RPMI8226 (cell line): Measurements from ENCODE around the gene GBF1.
"Not testable (repeated sequence)": the region's sequence is repeated elsewhere in the genome, so short reads cannot be mapped to it uniquely, and the experiment has no call there.

Experiments
- DNase-seq: peaks from one replicate; pipeline ENCODE4 v3.0.0-alpha.2; 2015

Gene GBF1

DNA sequence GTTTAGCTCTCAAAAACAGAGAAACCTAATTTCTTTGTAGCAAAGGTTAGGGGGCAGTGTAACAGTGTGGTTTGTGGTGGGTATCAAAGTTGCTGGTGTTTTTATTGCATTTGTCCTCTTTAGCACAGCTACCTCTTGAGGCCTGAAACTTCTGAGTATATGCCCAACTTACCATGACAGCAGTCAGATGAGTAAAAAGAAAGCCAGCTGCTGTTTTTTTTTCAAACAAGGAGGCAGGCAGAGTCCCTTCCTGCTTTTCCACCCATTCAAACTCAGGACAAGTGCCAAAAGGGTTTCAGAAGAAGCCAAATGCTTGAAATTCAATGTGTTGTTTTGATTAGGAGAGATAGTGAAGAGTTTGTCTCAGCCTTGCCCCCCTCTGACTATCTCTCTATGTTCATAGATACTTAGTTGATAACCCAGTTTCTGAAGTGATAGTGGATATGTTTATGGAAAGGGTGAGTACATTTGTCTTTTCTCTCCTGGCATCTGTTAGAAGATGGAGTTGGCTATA is 23.1 kb downstream of the GBF1 start:
- no peak for DNase-seq

DNA sequence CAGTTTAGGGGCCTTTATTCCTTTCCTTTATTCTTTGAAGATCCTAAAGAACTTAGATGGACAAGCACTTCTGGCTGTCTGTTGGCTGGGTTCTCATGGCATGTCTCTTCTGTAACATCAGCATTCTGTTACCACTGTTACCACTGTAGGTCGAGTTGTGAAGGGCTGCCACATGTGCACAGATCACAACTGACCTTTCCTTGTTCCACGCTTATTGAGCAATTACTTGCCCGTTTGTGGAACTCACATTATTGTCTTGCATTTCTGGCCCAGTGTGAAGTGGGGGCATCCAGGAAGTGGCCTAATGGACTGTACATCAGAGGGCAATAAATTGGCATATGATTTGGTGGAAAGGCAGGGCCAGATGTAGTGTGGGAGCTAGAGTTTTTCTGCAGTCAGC is 23.7 kb downstream of the GBF1 start:
- DNase-seq, result no peak

DNA sequence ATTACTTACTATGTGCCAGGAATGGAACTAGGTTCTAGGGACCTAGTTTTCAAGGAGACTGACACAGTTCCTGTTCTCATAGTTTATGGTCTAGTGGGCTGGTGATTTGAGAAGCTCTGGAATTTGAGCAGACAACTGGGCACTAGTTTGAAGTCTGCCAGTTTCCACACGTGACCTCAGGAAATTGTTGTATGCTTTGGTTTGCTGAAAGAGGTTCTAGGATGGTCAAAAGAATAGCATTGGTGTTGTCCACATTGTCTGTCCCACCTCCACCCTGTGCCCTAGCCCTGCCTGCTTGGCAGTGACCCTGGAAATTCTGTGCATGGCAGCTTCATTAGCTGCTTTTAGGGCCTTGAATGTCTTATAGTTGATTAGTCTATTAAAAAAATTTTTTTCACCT is 28.7 kb downstream of the GBF1 start:
- DNase-seq, result no peak

DNA sequence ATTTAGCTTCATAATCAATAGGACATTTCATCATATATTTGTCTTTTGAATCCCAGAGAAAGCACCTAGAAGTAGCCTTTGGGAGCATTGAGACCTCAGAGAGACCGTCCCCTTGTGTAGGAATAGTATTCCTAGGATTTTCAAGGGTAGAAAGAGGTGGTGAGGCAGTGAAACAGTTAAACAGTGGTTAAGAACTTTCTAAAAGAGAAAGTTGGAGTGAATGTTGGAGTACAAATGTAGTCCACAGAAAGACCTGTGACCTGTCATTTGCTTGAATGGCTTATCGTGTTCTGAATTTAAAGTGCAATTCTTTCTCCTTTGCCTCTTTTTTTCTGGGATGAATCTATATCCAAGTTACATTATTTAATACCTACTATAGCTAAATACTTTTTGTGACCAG is 30.0 kb downstream of the GBF1 start:
- DNase-seq, result no peak

DNA sequence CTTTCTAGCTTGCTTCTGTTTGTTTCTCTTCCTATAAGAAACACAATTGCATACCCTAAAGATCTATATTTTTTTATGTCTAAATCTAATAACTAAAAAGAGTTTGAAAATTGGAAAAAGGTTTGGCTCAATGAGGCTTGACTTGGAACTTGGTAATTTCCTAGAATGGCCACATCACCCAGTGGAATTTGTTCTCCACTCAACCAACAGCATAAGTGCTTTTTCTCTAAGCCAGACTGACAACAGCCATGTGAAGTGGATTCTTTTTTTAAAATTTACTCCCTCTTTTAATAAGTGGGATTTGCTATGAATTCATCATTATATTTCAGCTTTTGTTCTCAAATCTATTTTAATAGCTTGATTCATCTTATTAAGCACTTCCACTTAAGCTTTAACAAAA is 33.8 kb downstream of the GBF1 start:
- DNase-seq, result no peak

DNA sequence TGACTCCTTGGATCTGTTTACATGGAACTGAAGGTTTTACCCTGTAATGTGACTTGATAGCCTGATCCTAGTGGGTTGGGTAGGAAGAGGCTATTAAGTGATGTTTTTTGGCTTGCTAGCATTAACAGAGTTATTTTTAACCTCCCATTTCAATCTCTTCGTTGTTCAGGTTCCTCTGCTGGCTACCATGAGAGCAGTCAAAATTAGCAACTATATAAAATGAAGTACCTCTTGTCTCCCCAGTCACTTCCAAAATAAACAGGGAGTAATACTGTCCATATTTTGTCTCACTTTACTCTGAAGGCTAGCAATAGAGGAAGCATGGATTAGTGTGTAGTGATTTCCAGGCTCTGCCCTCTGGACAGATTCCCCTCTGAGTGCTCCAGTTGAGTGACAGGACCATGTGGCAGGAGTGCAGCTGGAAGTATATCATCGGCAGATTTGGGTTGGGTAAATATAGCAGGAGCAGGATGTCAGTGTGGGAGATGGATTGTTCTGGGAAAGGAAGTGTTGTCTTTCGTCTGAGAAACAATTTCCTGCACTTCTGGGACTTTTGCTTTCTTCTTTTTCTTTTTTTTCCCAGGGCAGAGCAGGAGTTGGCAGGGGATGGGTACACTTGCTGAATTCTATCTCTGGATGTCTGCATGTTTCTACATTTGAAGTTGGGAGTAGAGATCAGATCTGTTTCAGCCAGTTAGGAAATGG is 35.2 kb downstream of the GBF1 start:
- no peak for DNase-seq

DNA sequence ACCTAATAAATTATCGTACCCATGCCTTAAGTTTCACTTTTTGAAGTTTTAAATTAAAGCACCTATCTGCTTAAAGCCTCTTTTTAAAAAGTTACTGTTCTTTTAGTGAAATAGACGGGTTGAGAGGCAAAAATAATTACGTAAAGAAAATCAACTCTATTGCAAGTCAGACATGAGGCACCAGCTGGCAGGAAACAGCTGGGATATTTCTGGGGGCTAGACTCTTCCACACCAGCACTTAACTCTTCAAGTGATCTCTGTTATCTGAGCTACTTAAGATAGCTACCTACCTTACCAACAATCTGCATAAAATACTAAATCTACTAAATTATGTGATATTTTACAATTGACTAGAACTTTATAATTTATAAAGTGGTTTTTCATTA is 35.8 kb downstream of the GBF1 start:
- DNase-seq, result no peak

DNA sequence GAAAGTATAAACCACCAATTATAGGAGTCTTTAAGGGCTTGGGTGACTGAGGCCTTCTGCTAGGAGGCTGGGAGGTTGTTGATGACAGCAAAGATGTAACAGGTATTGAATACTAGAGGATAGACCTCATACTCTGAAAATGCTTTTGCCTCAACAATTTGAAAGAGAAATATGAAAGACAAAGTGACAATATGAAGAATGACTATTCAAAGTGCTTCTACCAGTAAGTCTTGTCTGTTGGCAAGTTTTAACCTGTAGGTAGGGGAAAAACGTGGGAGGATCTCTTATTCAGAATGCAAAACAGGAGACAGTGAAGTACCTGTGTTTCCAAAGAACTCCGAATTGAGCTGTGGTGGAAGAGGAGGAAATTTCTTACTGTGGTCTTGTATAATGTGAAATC is 38.2 kb downstream of the GBF1 start:
- no peak for DNase-seq

DNA sequence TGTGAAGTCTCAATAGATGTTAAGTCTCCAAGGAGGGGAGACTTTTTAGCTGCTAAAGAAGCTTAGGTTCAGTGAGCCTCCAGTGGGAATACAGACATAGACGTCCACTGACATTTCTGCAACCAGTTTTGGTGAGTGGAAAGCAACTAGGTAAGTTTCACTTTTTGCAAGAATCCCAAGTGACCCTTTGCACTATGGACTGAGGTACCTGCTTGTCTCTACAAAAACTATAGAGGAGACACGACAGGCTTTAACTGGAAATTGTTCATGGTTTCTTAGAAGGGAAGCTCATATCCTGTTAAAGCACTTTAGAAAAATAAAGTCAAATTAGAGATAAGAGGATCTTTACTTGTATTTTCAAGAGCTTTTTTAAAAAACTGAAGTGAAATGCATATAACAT is 38.6 kb downstream of the GBF1 start:
- DNase-seq, result no peak

DNA sequence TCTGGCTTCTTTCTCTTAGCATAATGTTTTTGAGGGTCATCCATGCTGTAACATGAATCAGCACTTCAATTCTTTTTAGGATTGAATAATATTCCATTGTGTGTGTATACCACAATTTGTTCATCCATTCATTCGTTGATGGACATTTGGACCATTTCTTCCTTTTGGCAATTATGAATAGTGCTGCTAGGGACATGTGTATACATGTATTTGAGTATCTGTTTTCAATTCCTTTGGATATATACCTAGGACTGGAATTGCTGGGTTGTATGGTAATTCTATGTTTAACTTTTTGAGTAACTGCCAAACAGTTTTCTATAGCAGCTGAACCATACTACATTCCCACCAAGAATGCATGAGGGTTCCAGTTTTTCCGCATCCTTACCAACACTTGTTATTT is 39.2 kb downstream of the GBF1 start:
- no peak for DNase-seq

DNA sequence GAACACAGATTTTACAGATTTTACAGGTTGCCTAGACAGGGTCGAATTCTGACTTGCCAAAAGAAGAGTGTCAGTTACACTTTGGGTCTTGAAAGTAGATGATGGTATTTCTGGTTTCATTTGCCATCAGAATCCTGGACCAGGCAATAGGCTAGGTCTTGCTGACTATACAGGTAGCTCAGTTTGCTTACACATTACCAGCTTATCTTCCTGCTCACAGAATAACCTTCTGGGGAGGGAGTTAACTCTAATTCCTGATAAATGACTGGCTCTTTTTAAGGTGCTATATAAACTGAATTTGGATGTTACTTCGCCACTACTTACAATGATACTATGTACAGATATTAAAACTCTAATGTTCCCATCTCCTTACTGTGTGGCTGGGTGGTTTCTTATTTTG is 39.8 kb downstream of the GBF1 start:
- no peak for DNase-seq

DNA sequence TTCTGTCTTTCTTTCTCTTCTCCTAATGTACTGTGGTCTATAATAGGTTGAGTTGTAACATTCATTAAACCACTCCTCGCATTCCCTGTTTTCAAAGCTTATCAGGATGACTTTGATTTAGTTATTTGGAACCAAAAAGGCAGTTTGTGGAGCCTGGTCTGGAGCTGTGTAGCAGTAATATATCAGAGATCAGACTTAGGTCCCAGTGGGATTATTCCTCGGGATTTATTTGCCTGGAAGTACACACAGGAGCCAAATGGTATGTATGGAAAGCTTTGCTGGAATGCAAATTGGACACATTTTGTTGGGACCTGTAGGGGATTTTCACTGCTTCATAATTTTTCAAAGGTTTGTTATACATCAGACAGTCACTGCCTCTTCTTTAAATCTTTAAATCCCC is 40.9 kb downstream of the GBF1 start:
- DNase-seq, result no peak

DNA sequence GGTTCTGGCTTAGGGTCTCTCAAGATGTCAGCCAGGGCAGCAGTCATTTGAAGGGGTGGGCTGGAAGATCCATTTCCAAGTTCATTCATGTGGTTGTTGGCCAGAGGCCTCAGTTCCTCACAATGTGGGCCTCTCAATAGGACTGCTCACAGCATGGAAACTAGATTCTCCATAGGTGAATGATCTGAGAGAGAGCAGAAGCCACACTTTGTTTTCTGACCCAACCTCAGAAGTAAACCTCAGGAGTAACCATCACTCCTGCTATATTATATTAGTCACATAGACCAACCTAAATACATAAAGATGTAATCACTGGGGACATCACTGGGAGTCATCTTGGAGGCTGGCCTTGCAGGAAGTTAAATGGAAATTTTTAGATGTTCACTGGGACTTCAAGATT is 42.2 kb downstream of the GBF1 start:
- no peak for DNase-seq

DNA sequence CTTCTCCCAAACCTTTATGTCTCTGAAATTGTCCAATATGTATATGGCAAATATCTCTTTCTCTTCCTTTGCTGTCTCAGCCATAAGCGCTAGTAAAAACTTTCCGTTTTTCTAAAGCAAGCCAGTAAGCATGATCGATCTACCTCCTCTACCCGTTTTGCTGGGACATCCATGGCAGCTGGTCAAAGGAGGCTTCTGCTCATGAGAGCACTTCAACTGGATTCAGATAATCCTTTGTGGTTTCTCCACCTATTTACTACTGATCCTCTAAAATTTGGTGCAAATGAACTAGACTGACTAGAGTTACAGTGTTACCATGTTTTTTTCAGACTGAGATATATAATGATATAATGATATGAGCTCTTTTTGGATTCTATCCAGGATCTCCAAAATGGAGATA is 42.7 kb downstream of the GBF1 start:
- DNase-seq, result no peak

DNA sequence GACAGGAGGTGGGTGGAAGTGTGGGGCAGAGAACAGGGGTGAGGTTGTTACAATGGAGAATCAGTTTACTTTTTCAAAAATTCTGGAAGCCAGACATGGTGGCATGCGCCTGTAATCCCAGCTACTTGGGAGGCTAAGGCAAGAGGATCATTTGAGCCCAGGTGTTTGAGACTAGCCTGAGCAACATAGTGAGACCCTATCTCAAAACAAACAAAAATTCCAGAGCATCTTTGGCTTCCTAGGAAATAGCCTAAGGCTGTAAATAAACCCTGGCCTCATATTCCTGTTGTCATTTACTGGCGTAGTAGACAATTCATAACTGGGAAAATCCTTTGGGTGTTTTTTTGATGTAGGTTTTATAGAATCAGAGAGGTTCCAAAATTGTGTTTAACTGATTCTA is 44.0 kb downstream of the GBF1 start:
- no peak for DNase-seq

DNA sequence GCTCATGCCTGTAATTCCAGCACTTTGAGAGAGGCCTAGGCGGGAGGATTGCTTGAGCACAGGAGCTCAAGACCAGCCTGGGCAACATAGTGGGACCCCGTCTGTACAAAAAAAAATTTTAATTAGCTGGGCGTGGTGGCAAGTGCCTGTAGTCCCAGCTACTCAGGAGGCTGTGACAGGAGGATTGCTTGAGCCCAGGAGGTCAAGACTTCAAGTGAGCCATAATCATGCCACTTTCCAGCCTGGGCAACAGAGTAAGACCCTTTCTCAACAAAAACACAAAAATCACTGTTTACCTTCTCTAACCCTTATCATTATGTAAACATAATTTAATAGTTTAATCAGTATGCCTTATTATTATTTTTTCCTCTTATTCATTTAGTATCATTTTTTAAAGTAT is 44.5 kb downstream of the GBF1 start:
- DNase-seq, result no peak

DNA sequence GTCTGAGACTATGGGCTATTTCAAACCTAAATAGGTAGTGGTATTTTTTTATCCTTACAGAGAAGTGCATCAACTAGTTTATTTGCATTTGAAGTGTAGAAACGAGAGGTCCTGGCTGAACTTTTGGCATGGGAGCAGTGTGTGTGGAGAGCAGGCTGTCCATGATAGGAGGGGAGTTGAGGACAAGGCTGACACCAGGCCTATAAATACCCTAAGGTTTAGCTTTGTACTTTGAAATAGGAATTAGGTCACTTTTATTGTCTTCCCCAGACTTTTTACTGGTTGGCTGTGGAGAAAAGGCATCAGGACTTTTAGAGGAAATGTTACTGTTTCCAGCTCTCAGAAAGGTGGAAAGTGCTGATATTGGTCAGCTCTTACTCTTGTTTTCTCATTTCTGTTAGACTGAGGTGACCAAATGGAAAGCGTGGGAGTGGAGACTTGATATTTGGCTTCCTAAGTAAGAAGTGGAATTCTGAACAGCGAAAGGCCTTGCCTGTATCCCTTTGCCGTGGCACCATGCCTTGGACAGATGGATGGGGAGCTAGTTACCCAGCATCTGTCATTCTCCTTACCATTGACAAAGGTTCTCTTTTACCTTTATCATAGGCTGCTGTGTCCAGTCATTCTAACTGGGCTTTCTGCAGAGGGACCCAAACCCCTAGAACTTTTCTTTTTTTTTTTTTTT is 46.0 kb downstream of the GBF1 start:
- DNase-seq, result no peak

DNA sequence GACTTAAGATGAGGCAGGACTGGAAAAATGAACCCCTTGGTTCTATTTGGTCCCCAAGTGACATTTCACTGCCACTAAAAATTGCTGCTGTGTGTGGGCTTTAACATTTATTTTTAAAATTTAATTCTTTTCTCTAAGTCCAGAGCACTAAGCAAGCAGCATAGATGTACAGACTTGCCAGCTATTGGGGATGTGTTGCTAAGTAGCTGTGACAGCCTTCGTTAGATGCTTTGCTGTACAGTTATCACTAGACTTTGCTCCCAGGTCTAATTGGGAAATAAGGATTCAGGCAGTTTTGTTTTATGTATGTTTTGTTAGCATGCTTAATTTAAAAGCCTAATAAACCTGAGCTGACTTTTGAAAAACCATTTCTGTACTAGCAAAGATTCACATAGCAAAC is 51.8 kb downstream of the GBF1 start:
- no peak for DNase-seq

DNA sequence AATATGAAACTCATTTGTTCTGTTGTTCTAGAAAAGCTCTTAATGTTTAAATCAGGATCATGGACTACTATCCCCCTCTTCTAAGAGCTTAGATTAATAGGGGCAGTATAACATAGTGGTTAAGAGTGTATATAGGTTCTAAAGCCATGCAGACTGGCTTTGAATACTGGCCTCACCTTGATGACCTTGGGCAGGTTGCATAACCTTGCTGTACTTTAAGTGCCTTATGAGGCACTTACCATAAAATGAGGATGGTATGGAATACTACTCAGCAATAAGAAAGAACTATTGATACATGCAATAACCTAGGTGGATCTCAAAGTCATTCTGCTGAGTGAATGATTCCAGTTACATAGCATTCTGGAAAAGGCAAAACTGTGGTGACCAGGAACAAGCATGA is 53.6 kb downstream of the GBF1 start:
- no peak for DNase-seq

DNA sequence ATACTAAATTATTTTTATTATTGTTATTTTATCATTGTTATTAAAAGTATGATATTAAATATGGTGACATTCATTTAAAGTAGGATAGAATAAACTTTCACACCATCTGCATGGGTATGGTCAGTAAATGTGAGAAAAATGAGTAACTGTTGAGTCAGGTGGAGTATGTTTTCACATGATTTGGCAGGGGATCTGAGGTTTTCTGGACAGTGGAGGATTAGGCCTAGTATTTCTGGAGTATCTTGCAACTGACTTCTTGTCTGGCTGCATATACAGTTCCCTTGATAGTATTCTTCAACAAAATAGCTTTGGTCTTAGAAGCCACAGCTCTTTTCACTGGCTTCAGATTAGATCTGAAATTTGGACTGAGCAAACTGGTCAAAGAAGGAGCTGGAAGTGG is 54.5 kb downstream of the GBF1 start:
- DNase-seq, result no peak

DNA sequence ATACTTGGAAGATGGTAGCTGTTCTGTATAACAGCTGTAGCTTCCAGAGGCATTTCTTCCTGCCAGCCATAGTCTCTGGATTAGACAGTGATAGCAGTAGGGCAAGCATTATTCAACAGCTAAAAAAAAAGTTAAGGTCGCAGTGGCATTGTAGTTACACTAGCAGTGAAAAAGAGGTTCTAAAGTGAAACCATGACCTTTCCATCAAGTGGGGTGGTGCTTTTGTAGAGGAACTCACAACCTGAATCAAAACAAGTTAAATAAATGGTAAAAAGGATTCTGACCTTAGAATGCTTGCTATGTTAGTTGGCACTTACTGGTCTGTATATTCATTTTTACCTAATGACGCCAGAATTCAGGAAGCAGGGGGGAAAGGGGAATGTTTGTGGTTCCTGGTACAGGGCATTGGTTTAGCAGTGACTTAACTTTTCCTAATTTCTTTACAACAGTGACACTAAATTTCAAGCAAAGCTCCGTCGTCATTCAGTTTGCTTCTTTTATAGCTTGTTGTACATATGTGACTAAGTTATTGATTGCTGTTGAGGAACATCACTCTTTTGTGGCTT is 55.0 kb downstream of the GBF1 start:
- no peak for DNase-seq

DNA sequence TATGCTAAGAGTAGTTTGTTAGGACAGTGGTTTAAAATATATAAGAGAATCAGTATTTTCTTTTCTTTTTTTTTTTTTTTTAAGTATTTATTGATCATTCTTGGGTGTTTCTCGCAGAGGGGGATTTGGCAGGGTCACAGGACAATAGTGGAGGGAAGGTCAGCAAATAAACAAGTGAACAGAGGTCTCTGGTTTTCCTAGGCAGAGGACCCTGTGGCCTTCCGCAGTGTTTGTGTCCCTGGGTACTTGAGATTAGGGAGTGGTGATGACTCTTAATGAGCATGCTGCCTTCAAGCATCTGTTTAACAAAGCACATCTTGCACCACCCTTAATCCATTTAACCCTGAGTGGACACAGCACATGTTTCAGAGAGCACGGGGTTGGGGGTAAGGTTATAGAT is 55.6 kb downstream of the GBF1 start:
- not testable (repeated sequence) for DNase-seq

DNA sequence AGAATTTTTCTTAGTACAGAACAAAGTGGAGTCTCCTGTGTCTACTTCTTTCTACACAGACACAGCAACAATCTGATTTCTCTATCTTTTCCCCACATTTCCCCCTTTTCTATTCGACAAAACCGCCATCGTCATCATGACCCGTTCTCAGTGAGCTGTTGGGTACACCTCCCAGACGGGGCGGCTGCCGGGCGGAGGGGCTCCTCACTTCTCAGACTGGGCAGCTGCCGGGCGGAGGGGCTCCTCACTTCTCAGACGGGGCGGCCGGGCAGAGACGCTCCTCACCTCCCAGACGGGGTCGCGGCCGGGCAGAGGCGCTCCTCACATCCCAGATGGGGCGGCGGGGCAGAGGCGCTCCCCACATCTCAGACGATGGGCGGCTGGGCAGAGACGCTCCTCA is 56.0 kb downstream of the GBF1 start:
- not testable (repeated sequence) for DNase-seq

DNA sequence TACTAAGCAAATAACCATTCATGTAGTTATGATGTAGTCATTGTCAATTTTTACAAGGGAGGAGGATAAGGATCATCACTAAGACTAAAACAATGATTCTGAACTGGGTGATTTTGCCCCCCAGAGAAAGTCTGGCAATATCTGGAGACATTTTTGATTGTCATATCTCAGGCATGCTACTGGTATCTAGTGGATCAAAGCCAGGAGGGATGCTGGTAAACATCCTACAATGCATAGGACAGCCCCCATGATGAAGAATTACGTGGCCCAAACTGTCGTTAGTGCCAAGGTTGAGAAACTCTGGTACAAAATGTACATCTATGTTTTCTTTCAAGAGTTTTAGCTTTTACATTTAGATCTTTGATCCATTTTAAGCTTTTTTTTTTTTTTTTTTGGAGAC is 57.3 kb downstream of the GBF1 start:
- DNase-seq, result no peak

DNA sequence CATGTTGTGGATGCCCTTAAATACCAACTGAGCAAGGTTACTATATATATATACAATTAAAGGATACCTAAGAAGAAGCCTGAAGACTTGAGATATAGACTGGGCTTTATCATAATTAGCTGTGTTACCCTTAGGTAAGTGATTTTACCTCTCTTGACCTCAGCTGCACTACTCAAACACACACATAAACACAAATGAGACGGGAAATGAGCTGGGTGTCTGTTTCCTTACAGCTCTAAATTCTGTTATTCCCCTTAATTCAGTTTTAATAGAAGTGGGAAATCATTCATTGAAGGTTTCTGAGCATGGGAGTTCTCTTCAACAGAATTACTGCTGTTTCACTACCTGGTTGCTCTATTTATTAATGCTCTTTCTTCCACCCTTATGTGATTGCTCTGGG is 60.7 kb downstream of the GBF1 start:
- no peak for DNase-seq
